GM18511 (cell line): ENCODE measurements around the gene RGS5.

Experiments used
- ATAC-seq: cut with Tn5 transposase; IDR thresholded peaks from one replicate; pipeline ENCODE4 v1.9.1; 2021; ENCODE audit warnings: mild to moderate bottlenecking, moderate library complexity; ENCODE audit not compliant: unreplicated experiment

Gene RGS5

DNA sequence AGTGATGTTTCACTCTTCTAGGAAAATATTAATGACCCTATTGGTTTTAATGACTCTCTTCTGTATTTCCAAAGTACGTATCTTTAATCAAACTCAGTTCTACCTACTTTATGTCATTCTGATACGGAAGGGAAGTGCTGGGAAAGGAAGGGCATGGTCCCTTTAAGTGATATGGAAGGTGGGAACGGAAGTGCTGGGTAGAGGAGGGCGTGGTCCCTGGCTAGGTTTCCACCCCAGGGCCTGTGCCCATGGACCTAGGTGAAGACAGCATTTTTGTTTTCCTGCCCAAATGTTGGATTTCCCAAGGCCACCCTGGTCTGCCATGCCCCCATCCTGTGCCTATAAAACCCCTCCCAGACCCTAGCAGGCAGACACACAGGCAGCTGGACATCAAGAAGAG lies 109.5 kb downstream of the RGS5 start:
- no peak for ATAC-seq
